Measurements from ENCODE around the gene PTH2R.
"Not testable (repeated sequence)": the region's sequence is repeated elsewhere in the genome, so short reads cannot be mapped to it uniquely, and the experiment has no call there.

PTH2R gene

GRCh38 chr2:208464205-208464604 is 57.6 kb downstream of the PTH2R start:
- Mint-ChIP-seq H3K9me3 (no peaks in the 10 kb centered on the region), H3K27ac (no peak overlapping the region), H3K36me3 (ENCODE audit: low read depth) (no peaks in the 10 kb centered on the region), H3K27me3 (ENCODE audit: low read depth, poor library complexity) (peaks cover 3% of the 10 kb centered on the region), H3K4me1 (no peaks in the 10 kb centered on the region), H3K4me3 (no peak overlapping the region)
- no peak for TF ChIP-seq CTCF (IDR thresholded peaks at IDR 0.05)
- DNase-seq = no peak

GRCh38 chr2:208466151-208466919 is 59.7 kb downstream of the PTH2R start:
- Mint-ChIP-seq H3K4me1 (no peaks in the 10 kb centered on the region), H3K9me3 (peaks cover 16% of the 10 kb centered on the region), H3K27ac (no peak overlapping the region), H3K27me3 (ENCODE audit: low read depth, poor library complexity) (peaks cover 6% of the 10 kb centered on the region), H3K36me3 (ENCODE audit: low read depth) (no peaks in the 10 kb centered on the region), H3K4me3 (no peak overlapping the region)
- TF ChIP-seq CTCF (IDR thresholded peaks at IDR 0.05) = peak; percentile 71
- DNase-seq = peak; percentile 32

GRCh38 chr2:208466920-208467298 is 60.3 kb downstream of the PTH2R start:
- no peak for DNase-seq
- Mint-ChIP-seq H3K4me1 (no peaks in the 10 kb centered on the region), H3K9me3 (peaks cover 16% of the 10 kb centered on the region), H3K4me3 (no peak overlapping the region), H3K27me3 (ENCODE audit: low read depth, poor library complexity) (peaks cover 6% of the 10 kb centered on the region), H3K36me3 (ENCODE audit: low read depth) (no peaks in the 10 kb centered on the region), H3K27ac (no peak overlapping the region)
- no peak for TF ChIP-seq CTCF (IDR thresholded peaks at IDR 0.05)

GRCh38 chr2:208467564-208467963 is 61.0 kb downstream of the PTH2R start:
- no peaks in the 10 kb centered on the region for H3K4me1 Mint-ChIP-seq
- peaks cover 22% of the 10 kb centered on the region for H3K9me3 Mint-ChIP-seq
- no peaks in the 10 kb centered on the region for H3K36me3 Mint-ChIP-seq (ENCODE audit: low read depth)
- DNase-seq = no peak
- H3K4me3 Mint-ChIP-seq = no peak overlapping the region
- no peak overlapping the region for H3K27ac Mint-ChIP-seq
- TF ChIP-seq CTCF (IDR thresholded peaks at IDR 0.05) = no peak
- H3K27me3 Mint-ChIP-seq (ENCODE audit: low read depth, poor library complexity) = peaks cover 6% of the 10 kb centered on the region

- Mint-ChIP-seq H3K27ac (no peak overlapping the region), H3K27me3 (ENCODE audit: low read depth, poor library complexity) (no peaks in the 10 kb centered on the region), H3K4me1 (no peaks in the 10 kb centered on the region), H3K4me3 (no peak overlapping the region), H3K9me3 (peaks cover 13% of the 10 kb centered on the region), H3K36me3 (ENCODE audit: low read depth) (no peaks in the 10 kb centered on the region)
- TF ChIP-seq CTCF (IDR thresholded peaks at IDR 0.05) = no peak
- DNase-seq = no peak
These were observed 71.1 kb downstream of the PTH2R start for GRCh38 chr2:208477741-208478140.

- H3K4me3 Mint-ChIP-seq = no peak overlapping the region
- H3K36me3 Mint-ChIP-seq (ENCODE audit: low read depth) = no peaks in the 10 kb centered on the region
- TF ChIP-seq CTCF (IDR thresholded peaks at IDR 0.05) = no peak
- DNase-seq = no peak
- peaks cover 16% of the 10 kb centered on the region for H3K9me3 Mint-ChIP-seq
- H3K27me3 Mint-ChIP-seq (ENCODE audit: low read depth, poor library complexity) = no peaks in the 10 kb centered on the region
- H3K4me1 Mint-ChIP-seq = no peaks in the 10 kb centered on the region
- H3K27ac Mint-ChIP-seq = no peak overlapping the region
These were observed 72.8 kb downstream of the PTH2R start for GRCh38 chr2:208479342-208479741.

- H3K36me3 Mint-ChIP-seq (ENCODE audit: low read depth); DNase-seq; H3K4me3 Mint-ChIP-seq; H3K27me3 Mint-ChIP-seq (ENCODE audit: low read depth, poor library complexity); H3K27ac Mint-ChIP-seq; H3K4me1 Mint-ChIP-seq: not testable (repeated sequence)
- H3K9me3 Mint-ChIP-seq = peaks cover 20% of the 10 kb centered on the region
These were observed 75.4 kb downstream of the PTH2R start for GRCh38 chr2:208481945-208482344.

GRCh38 chr2:208482453-208483015 is 75.9 kb downstream of the PTH2R start:
- not testable (repeated sequence) for H3K4me1 Mint-ChIP-seq; H3K27ac Mint-ChIP-seq; H3K36me3 Mint-ChIP-seq (ENCODE audit: low read depth); DNase-seq; H3K4me3 Mint-ChIP-seq; H3K27me3 Mint-ChIP-seq (ENCODE audit: low read depth, poor library complexity)
- peaks cover 23% of the 10 kb centered on the region for H3K9me3 Mint-ChIP-seq

Data from nephron progenitor cell (in vitro differentiated cells).